GM12878 (cell line): ENCODE measurements around the gene ERP27. TPM values are rescaled to one million over a fixed set of nuclear protein-coding genes. Genes with fewer than 3 reads are reported as not detected.

ENCODE experiments used
- ATAC-seq: fragments of 200-7000 bp; cut with Tn5 transposase; 3 replicates; pipeline ENCODE4 v1.9.1; 2020; ENCODE audit warnings: mild to moderate bottlenecking, moderate library complexity
- BruUV-seq: library from RNA; stranded (reverse); fragments of 400-500 nt; replicated peaks from 2 replicates; lab custom pipeline; 2021; lab: Mats Ljungman, UMichigan
- CTCF ChIA-PET: fragments of 300-600 bp; sonication (Branson Sonifier 250); formaldehyde crosslinking; extraction: SDS; loops from one replicate; lab custom pipeline; 2021; ENCODE audit warnings: inconsistent platforms; lab: Yijun Ruan, JAX
- POLR2A ChIA-PET: fragments of 350-600 bp; formaldehyde crosslinking; extraction: SDS; loops from one replicate; lab custom pipeline; 2021; ENCODE audit warnings: inconsistent platforms; lab: Charles Lee
- RAD21 ChIA-PET: fragments of 300-600 bp; sonication (Branson Sonifier 250); formaldehyde crosslinking; loops from one replicate; lab custom pipeline; 2023; ENCODE audit warnings: antibody characterized with exemption; ENCODE audit not compliant: unreplicated experiment; lab: Charles Lee
- SMC1A ChIA-PET: fragments of 300-600 bp; sonication (Branson Sonifier 250); formaldehyde crosslinking; loops from one replicate; lab custom pipeline; 2023; ENCODE audit not compliant: unreplicated experiment, uncharacterized antibody; lab: Charles Lee
- DNase-seq: peaks from one replicate; pipeline ENCODE4 v3.0.0-alpha.2; 2011; ENCODE audit warnings: low read depth, low spot score
- FAIRE-seq: peaks from 3 replicates; lab custom pipeline; 2011; peaks lifted over from hg19 to GRCh38; lab: Jason Lieb, UNC
- H2AFZ ChIP-seq: 2 replicates; pipeline ENCODE4 v1.6.0; 2011; ENCODE audit warnings: low read depth, low read length, control low read depth; ENCODE audit not compliant: control insufficient read depth
- H3K27ac ChIP-seq: 2 replicates; pipeline ENCODE4 v1.5.1; 2011; ENCODE audit warnings: control low read depth; ENCODE audit not compliant: control insufficient read depth, insufficient read depth
- H3K27me3 ChIP-seq, 2 experiments: replicated peaks in 1 of 2; 2 replicates each; pipeline versions ENCODE4 v1.6.0 to v1.6.1; 2011; ENCODE audit warnings: low read length in 1 of 2; ENCODE audit not compliant: control insufficient read depth in 2 of 2, insufficient read depth in 2 of 2
- H3K36me3 ChIP-seq, 2 experiments: 2 replicates each; pipeline ENCODE4 v1.5.1; 2011; ENCODE audit warnings: low read length in 1 of 2; ENCODE audit not compliant: control insufficient read depth in 2 of 2, insufficient read depth in 2 of 2
- H3K4me1 ChIP-seq: 2 replicates; pipeline ENCODE4 v1.6.1; 2011; ENCODE audit warnings: mild to moderate bottlenecking, low read length, moderate library complexity, mixed read lengths; ENCODE audit not compliant: control insufficient read depth, insufficient read depth
- H3K4me2 ChIP-seq: 2 replicates; pipeline ENCODE4 v1.6.0; 2011; ENCODE audit warnings: control low read depth; ENCODE audit not compliant: control insufficient read depth, insufficient read depth
- H3K4me3 ChIP-seq: fragments of 200-600 bp; sonication (generic); 2 replicates; pipeline ENCODE4 v1.5.1; 2016
- H3K79me2 ChIP-seq: 2 replicates; pipeline ENCODE4 v1.6.0; 2011; ENCODE audit warnings: low read length; ENCODE audit not compliant: control insufficient read depth, insufficient read depth
- H3K9ac ChIP-seq: 2 replicates; pipeline ENCODE4 v1.8.0; 2011; ENCODE audit warnings: low read length, control low read depth, mixed read lengths; ENCODE audit not compliant: control insufficient read depth, insufficient read depth
- H3K9me3 ChIP-seq: replicated peaks from 3 replicates; pipeline ENCODE4 v1.5.1; 2011; ENCODE audit warnings: mild to moderate bottlenecking, low read length; ENCODE audit not compliant: control insufficient read depth, insufficient read depth
- H4K20me1 ChIP-seq: 2 replicates; pipeline ENCODE4 v1.6.0; 2011; ENCODE audit not compliant: control insufficient read depth, insufficient read depth
- BHLHE40 ChIP-seq, 2 experiments: fragments of 450-650 bp in 1 of 2; IDR thresholded peaks; 2 replicates each; pipeline ENCODE4 v1.6.1; 2011 to 2017; ENCODE audit warnings: low read depth in 2 of 2, borderline replicate concordance in 1 of 2, improper control_type of control experiment in 1 of 2, low read length in 1 of 2, mild to moderate bottlenecking in 1 of 2
- CHD1 ChIP-seq: IDR thresholded peaks from 2 replicates; pipeline ENCODE4 v1.6.1; 2012; ENCODE audit warnings: low read depth, low read length, improper control_type of control experiment
- MTA3 ChIP-seq: IDR thresholded peaks from 2 replicates; pipeline ENCODE4 v1.6.1; 2012; ENCODE audit warnings: low read length, inconsistent platforms, borderline replicate concordance
- NFXL1 ChIP-seq: fragments of 450-650 bp; IDR thresholded peaks from 2 replicates; pipeline ENCODE4 v1.6.1; 2017; ENCODE audit warnings: antibody characterized with exemption, mild to moderate bottlenecking, borderline replicate concordance
- POLR2A ChIP-seq: IDR thresholded peaks from 2 replicates; pipeline ENCODE4 v1.6.1; 2011; ENCODE audit warnings: low read depth, mild to moderate bottlenecking, low read length
- POLR2AphosphoS2 ChIP-seq: IDR thresholded peaks from 2 replicates; pipeline ENCODE4 v1.6.1; 2011; ENCODE audit warnings: low read depth, mild to moderate bottlenecking, low read length, improper control_type of control experiment, moderate library complexity
- POLR2AphosphoS5 ChIP-seq: IDR thresholded peaks from 2 replicates; pipeline ENCODE4 v1.6.1; 2011; ENCODE audit warnings: mild to moderate bottlenecking, low read length, inconsistent platforms
- TARDBP ChIP-seq: IDR thresholded peaks from 2 replicates; pipeline ENCODE4 v1.6.1; 2016; ENCODE audit warnings: borderline replicate concordance
- ZNF217 ChIP-seq: fragments of 450-650 bp; IDR thresholded peaks from 2 replicates; pipeline ENCODE4 v1.6.1; 2017; ENCODE audit warnings: antibody characterized with exemption, mild to moderate bottlenecking
- WGBS: methylation state at CpG from one replicate; pipeline ENCODE4 v1.1.6; 2016; ENCODE audit warnings: low lambda C conversion rate; ENCODE audit not compliant: insufficient replicate concordance, insufficient coverage; ENCODE audit errors: missing lambda C conversion rate; 5-methylcytosine and 5-hydroxymethylcytosine counted together
- in situ Hi-C: fragments of 300-500 bp; cut with MboI; formaldehyde crosslinking; loops from 9 replicates; pipeline ENCODE4 v1.14.3; 2018; ENCODE audit warnings: mixed read lengths
- intact Hi-C: fragments of 100-400 bp; cut with micrococcal nuclease; formaldehyde crosslinking; loops from one replicate; pipeline ENCODE4 v1.14.2; 2022; ENCODE audit not compliant: unreplicated experiment
- polyA plus RNA-seq, 11 experiments: library from polyadenylated mRNA; depleted of rRNA in 4 of 11; unstranded in 6 of 11; stranded (reverse) in 5 of 11; fragments of >200 nt; fragmentation: Nextera tagmentation in 4 of 11; fragmentation: Illumina TruSeq in 1 of 11; extraction: Ambion mirVana in 4 of 11; extraction: Trizol in 1 of 11; gene quantifications; 1 replicate in 1 of 11; 2 replicates in 10 of 11; pipeline versions ENCODE4 v1.2.1 to v1.2.3, GENCODE V29; 2011 to 2016; ENCODE audit warnings: inconsistent platforms in 2 of 11, missing spikeins in 2 of 11, low read depth in 1 of 11
- total RNA-seq, 4 experiments: library from RNA; depleted of rRNA in 3 of 4; stranded (reverse); fragments of >200 nt in 3 of 4; fragmentation: Illumina TruSeq in 1 of 4; extraction: Trizol in 1 of 4; gene quantifications; 2 replicates each; pipeline versions ENCODE4 v1.2.1 to v1.2.3, GENCODE V29; 2013 to 2021

The ERP27 gene
- total and polyA plus RNA-seq, 10 of the 15 experiments (the other 5 are each of a cell fraction or from before 2014, with no cell fraction given), result 0.91 to 2.4 (median 1.4) TPM

DNA sequence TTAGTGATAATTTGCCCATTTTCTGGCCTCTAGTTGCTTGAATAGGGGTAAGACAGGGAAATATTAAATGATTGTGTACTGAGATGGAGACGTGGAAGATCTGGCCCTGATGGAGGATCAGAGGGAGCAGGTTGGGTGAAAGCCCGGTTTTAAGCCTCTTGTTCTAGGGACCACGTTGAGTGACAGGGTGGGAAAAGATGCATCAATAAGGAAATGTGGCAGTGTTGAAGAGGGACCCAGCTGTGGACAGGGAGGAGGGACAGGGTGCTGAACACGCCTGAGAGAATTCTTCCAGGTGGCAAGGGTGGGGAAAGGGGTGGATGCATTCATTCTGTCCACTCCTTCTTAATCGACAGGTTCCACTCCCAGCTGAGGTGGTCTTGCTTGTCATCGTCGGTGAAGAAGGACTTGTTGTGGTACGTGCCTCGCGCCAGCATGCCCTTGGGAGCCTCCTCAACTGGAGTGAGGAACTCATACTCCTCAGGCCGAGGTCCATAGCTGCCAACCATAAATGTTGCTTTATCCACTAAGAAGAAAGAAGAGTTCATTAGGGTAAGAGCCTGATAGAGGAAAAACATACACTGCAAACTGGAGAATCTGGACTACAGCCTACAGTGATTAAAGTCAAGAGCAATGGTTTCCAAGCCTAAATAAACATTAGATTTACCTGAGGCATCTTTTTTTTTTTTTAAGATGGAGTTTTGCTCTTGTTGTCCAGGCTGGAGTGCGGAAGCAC lies 4.0 kb upstream of the ERP27 start:
- no peak for ATAC-seq
- H3K36me3 ChIP-seq, result peaks cover 10 to 33% of the 10 kb centered on the region in 2 experiments
- no peaks in the 10 kb centered on the region for H3K27me3 ChIP-seq
- TF ChIP-seq NFXL1 (no peak), POLR2A (0 out of 2 replicates have a peak, but pooled peaks have one; percentile 23)
- H3K79me2 ChIP-seq, result peaks cover 10% of the 10 kb centered on the region
- H3K4me2 ChIP-seq, result no peak overlapping the region
- H3K4me1 ChIP-seq, result peaks cover 4% of the 10 kb centered on the region; the same call in 1 of the 2 replicates
- no peaks in the 10 kb centered on the region for H4K20me1 ChIP-seq
- no peaks in the 10 kb centered on the region for H3K9me3 ChIP-seq
- SMC1A ChIA-PET, result interaction anchor here (1.2 kb wide), 1 partner anchor 8 kb away, joined by 3 read pairs; no protein-coding TSS in a partner anchor
- DNase-seq, result no peak
- H2AFZ ChIP-seq, result no peak overlapping the region
- no peak for FAIRE-seq
- H3K9ac ChIP-seq, result no peak overlapping the region
- RAD21 ChIA-PET, result no interaction called here
- intact Hi-C loops, result no loop called here
- in situ Hi-C loops, result no loop called here
- TSS peak; percentile 78 for BruUV-seq
- WGBS, result 88% methylated on average over 12 of the region's 12 CpGs
- no peak overlapping the region for H3K27ac ChIP-seq
- CTCF ChIA-PET, result interaction anchor here (1.1 kb wide), 1 partner anchor 53 kb away, joined by 3 read pairs; no protein-coding TSS in a partner anchor
- POLR2A ChIA-PET, result no interaction called here
- H3K4me3 ChIP-seq, result no peak overlapping the region

DNA sequence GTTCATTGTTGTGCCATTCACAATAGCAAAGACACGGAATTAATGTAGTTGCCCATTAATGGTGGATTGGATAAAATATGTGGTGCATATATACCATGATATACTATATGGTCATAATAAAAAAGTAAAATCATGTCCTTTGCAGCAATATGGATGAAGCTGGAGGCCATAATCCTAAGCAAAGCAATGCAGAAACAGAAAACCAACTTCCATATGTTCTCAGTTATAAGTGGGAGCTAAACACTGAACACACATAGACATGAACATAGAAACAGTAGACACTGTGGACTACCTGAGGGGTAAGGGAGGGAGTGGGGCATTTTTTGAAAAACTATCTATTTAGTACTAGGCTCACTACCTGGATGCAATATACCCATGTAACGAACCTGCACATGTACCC lies 3.0 kb upstream of the ERP27 start:
- DNase-seq, result no peak
- ATAC-seq, result no peak
- ChIA-PET RAD21 (no interaction called here), SMC1A (interaction anchor here (1.2 kb wide), 1 partner anchor 9 kb away, joined by 3 read pairs; no protein-coding TSS in a partner anchor), CTCF (interaction anchor here (1.1 kb wide), 1 partner anchor 54 kb away, joined by 3 read pairs; no protein-coding TSS in a partner anchor), POLR2A (no interaction called here)
- peaks cover 4% of the 10 kb centered on the region; the same call in 1 of the 2 replicates for H3K4me1 ChIP-seq
- FAIRE-seq, result no peak
- H3K4me3 ChIP-seq, result no peak overlapping the region
- peaks cover 10 to 23% of the 10 kb centered on the region in 2 experiments for H3K36me3 ChIP-seq
- H3K9ac ChIP-seq, result no peak overlapping the region
- in situ Hi-C loops (no loop called here), intact Hi-C loops (no loop called here)
- no peaks in the 10 kb centered on the region for H3K27me3 ChIP-seq
- no peak overlapping the region for H3K27ac ChIP-seq
- H3K4me2 ChIP-seq, result no peak overlapping the region
- H3K79me2 ChIP-seq, result peaks cover 1% of the 10 kb centered on the region
- H4K20me1 ChIP-seq, result no peaks in the 10 kb centered on the region
- no peak overlapping the region for H2AFZ ChIP-seq
- 71% methylated on average over 2 of the region's 2 CpGs for WGBS
- no TSS peak for BruUV-seq
- H3K9me3 ChIP-seq, result no peaks in the 10 kb centered on the region
- TF ChIP-seq TARDBP, result no peak
- no peak for TF ChIP-seq BHLHE40 (IDR thresholded peaks at IDR 0.05; ENCODE audit: borderline replicate concordance in 1 of 2, low read depth in 2 of 2, low read length in 1 of 2)
- no peak for TF ChIP-seq CHD1
- peak; percentile 75; the same call in 1 of the 2 replicates for TF ChIP-seq POLR2AphosphoS2
- 0 out of 2 replicates have a peak, but pooled peaks have one; percentile 25 for TF ChIP-seq POLR2AphosphoS5
- TF ChIP-seq ZNF217, result no peak
- peak; percentile 54; the same call in 1 of the 2 replicates for TF ChIP-seq MTA3
